K562 (cell line): Measurements from ENCODE around the gene ASB2.

ENCODE experiments used
- SIN3A ChIP-seq, 2 experiments: fragments of 150-350 bp in 1 of 2; IDR thresholded peaks; 2 replicates each; pipeline ENCODE4 v1.6.1; 2011 to 2016; ENCODE audit warnings: borderline replicate concordance in 2 of 2, low read depth in 2 of 2, low read length in 2 of 2, mild to moderate bottlenecking in 2 of 2, moderate library complexity in 2 of 2; ENCODE audit not compliant: control insufficient read depth in 1 of 2
- TF ChIP-seq, protein P1 (sequence below): fragments of 450-650 bp; IDR thresholded peaks from 2 replicates; pipeline ENCODE4 v1.6.1; 2018; ENCODE audit not compliant: partially characterized antibody
- TF ChIP-seq, protein P2 (sequence below): sonication (generic); formaldehyde crosslinking; IDR thresholded peaks from 2 replicates; pipeline ENCODE4 v1.9.0; 2022; ENCODE audit warnings: mild to moderate bottlenecking, missing genetic modification reagents
- TF ChIP-seq, protein P3 (sequence below), 3 experiments: IDR thresholded peaks in 2 of 3; conservative IDR thresholded peaks in 1 of 3; 2 replicates each; pipeline ENCODE4 v1.5.1; 2011 to 2012; ENCODE audit warnings: low read length in 3 of 3, mild to moderate bottlenecking in 3 of 3, control low read depth in 2 of 3, improper control_type of control experiment in 1 of 3, inconsistent platforms in 1 of 3, low read depth in 1 of 3, mixed read lengths in 1 of 3, moderate library complexity in 1 of 3; ENCODE audit not compliant: insufficient read depth in 2 of 3

DNA sequence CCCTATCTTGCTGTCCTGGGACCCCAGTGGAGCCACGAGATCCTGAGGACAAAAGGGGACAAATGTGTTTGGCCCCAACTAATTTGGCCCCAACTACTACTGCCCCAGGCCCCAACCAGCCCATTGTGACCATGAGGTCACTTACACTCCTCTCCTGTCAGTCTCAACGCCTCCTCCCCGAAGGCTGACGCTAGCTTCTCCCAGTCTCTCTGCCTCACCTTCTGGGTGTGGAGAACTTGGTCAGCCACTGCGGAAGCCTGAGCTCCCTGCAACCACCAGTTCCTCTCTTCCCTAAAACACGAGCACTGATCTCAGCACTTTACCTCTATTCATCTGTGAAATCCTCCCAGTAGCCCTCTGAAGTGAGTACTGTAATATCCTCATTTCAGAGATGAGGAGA, 35.9 kb downstream of the ASB2 start:
- TF ChIP-seq, protein P1, sequence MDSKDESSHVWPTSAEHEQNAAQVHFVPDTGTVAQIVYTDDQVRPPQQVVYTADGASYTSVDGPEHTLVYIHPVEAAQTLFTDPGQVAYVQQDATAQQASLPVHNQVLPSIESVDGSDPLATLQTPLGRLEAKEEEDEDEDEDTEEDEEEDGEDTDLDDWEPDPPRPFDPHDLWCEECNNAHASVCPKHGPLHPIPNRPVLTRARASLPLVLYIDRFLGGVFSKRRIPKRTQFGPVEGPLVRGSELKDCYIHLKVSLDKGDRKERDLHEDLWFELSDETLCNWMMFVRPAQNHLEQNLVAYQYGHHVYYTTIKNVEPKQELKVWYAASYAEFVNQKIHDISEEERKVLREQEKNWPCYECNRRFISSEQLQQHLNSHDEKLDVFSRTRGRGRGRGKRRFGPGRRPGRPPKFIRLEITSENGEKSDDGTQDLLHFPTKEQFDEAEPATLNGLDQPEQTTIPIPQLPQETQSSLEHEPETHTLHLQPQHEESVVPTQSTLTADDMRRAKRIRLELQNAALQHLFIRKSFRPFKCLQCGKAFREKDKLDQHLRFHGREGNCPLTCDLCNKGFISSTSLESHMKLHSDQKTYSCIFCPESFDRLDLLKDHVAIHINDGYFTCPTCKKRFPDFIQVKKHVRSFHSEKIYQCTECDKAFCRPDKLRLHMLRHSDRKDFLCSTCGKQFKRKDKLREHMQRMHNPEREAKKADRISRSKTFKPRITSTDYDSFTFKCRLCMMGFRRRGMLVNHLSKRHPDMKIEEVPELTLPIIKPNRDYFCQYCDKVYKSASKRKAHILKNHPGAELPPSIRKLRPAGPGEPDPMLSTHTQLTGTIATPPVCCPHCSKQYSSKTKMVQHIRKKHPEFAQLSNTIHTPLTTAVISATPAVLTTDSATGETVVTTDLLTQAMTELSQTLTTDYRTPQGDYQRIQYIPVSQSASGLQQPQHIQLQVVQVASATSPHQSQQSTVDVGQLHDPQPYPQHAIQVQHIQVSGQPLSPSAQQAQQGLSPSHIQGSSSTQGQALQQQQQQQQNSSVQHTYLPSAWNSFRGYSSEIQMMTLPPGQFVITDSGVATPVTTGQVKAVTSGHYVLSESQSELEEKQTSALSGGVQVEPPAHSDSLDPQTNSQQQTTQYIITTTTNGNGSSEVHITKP = no peak
- TF ChIP-seq, protein P2, sequence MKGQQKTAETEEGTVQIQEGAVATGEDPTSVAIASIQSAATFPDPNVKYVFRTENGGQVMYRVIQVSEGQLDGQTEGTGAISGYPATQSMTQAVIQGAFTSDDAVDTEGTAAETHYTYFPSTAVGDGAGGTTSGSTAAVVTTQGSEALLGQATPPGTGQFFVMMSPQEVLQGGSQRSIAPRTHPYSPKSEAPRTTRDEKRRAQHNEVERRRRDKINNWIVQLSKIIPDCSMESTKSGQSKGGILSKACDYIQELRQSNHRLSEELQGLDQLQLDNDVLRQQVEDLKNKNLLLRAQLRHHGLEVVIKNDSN = no peak
- TF ChIP-seq SIN3A (IDR thresholded peaks at IDR 0.05; ENCODE audit: borderline replicate concordance in 2 of 2, control insufficient read depth in 1 of 2, low read depth in 2 of 2, low read length in 2 of 2) = no peak
- TF ChIP-seq, protein P3, sequence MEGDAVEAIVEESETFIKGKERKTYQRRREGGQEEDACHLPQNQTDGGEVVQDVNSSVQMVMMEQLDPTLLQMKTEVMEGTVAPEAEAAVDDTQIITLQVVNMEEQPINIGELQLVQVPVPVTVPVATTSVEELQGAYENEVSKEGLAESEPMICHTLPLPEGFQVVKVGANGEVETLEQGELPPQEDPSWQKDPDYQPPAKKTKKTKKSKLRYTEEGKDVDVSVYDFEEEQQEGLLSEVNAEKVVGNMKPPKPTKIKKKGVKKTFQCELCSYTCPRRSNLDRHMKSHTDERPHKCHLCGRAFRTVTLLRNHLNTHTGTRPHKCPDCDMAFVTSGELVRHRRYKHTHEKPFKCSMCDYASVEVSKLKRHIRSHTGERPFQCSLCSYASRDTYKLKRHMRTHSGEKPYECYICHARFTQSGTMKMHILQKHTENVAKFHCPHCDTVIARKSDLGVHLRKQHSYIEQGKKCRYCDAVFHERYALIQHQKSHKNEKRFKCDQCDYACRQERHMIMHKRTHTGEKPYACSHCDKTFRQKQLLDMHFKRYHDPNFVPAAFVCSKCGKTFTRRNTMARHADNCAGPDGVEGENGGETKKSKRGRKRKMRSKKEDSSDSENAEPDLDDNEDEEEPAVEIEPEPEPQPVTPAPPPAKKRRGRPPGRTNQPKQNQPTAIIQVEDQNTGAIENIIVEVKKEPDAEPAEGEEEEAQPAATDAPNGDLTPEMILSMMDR (IDR thresholded peaks at IDR 0.05 in 2 of 3, conservative IDR thresholded peaks at IDR 0.05 in 1 of 3; ENCODE audit: insufficient read depth in 2 of 3, low read depth in 1 of 3, low read length in 3 of 3) = no peak
